Tibial artery (tissue), 4 donors: ENCODE measurements around the gene YWHAG.
A peak's percentile ranks its signal among the peaks of the same experiment; 100 is the strongest.

ENCODE experiments used
- DNase-seq, 2 donors: peaks; one replicate each; pipeline ENCODE4 v3.0.0-alpha.2; 2019
- H3K27ac ChIP-seq, 2 donors: fragments of 200-600 bp; sonication (generic) in 1 of 2; 1 replicate in 1 of 2; 2 replicates in 1 of 2; pipeline ENCODE4 v1.5.1; 2018 to 2019; ENCODE audit warnings: mild to moderate bottlenecking in 1 of 2
- H3K27me3 ChIP-seq, 2 donors: fragments of 200-600 bp; sonication (generic) in 1 of 2; one replicate each; pipeline versions ENCODE4 v1.5.1 to v1.6.0; 2016 to 2019
- H3K36me3 ChIP-seq, 3 donors: fragments of 200-600 bp; sonication (generic) in 2 of 3; one replicate each; pipeline ENCODE4 v1.5.1; 2016 to 2019; ENCODE audit warnings: mild to moderate bottlenecking in 2 of 3
- H3K4me1 ChIP-seq, 4 donors: fragments of 200-600 bp; sonication (generic) in 2 of 4; 1 replicate in 3 of 4; 2 replicates in 1 of 4; pipeline ENCODE4 v1.5.1; 2016 to 2019
- H3K4me3 ChIP-seq, 2 donors: fragments of 200-600 bp; sonication (generic) in 1 of 2; 1 replicate in 1 of 2; 2 replicates in 1 of 2; pipeline ENCODE4 v1.5.1; 2018 to 2019; ENCODE audit warnings: mild to moderate bottlenecking in 2 of 2
- H3K9me3 ChIP-seq, 3 donors: fragments of 200-600 bp; sonication (generic) in 1 of 3; one replicate each; pipeline ENCODE4 v1.5.1; 2016 to 2019
- intact Hi-C: fragments of 100-400 bp; cut with DNase I; formaldehyde crosslinking; loops from one replicate; pipeline ENCODE4 v1.15.0; 2023; ENCODE audit warnings: low total_unique reads
- TF ChIP-seq, protein P1 (sequence below), 2 experiments: fragments of 200-600 bp in 1 of 2; fragments of 450-650 bp in 1 of 2; IDR thresholded peaks; one replicate each; pipeline ENCODE4 v1.5.1; 2017 to 2019; ENCODE audit warnings: antibody characterized with exemption in 2 of 2, mild to moderate bottlenecking in 1 of 2, moderate library complexity in 1 of 2

The YWHAG gene

DNA sequence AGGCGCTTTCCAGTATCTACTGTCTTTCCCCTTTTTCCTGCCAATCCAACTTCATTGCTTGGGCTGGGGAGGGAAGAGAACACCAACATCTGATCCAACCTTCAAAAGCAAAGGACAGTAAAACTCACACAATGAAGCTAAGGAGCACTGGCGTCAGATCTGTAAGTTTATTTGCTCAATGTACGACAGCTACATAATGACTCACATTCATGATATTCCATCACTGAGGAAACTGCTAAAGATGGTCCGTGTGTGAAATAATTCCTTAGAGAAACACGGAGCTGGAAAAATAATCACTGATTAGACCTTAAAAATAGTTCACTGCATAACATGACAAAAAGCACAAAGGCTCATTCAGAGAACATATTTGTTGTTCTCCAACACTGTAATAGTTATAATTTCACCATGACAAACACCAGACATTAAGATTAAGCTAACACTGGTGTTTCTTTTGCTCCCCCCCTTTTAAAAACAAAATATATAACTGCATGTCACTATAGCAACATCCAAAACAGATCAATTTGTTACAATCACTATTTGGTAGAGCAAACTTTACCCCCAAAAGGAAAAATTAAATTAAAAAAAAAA, 32.1 kb downstream of the YWHAG start:
- no peaks in the 10 kb centered on the region for H3K9me3 ChIP-seq
- peaks cover 12 to 46% (median 30%) of the 10 kb centered on the region in 3 donors for H3K36me3 ChIP-seq
- no peak overlapping the region for H3K4me3 ChIP-seq
- no peaks in the 10 kb centered on the region for H3K27me3 ChIP-seq
- peak overlapping the region; percentile 3 to 7 for H3K27ac ChIP-seq
- TF ChIP-seq, protein P1, sequence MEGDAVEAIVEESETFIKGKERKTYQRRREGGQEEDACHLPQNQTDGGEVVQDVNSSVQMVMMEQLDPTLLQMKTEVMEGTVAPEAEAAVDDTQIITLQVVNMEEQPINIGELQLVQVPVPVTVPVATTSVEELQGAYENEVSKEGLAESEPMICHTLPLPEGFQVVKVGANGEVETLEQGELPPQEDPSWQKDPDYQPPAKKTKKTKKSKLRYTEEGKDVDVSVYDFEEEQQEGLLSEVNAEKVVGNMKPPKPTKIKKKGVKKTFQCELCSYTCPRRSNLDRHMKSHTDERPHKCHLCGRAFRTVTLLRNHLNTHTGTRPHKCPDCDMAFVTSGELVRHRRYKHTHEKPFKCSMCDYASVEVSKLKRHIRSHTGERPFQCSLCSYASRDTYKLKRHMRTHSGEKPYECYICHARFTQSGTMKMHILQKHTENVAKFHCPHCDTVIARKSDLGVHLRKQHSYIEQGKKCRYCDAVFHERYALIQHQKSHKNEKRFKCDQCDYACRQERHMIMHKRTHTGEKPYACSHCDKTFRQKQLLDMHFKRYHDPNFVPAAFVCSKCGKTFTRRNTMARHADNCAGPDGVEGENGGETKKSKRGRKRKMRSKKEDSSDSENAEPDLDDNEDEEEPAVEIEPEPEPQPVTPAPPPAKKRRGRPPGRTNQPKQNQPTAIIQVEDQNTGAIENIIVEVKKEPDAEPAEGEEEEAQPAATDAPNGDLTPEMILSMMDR (IDR thresholded peaks at IDR 0.05), result no peak
- H3K4me1 ChIP-seq, result peaks cover 0 to 64% (median 24%) of the 10 kb centered on the region in 4 donors
- intact Hi-C loops, result no loop called here
- no peak for DNase-seq

DNA sequence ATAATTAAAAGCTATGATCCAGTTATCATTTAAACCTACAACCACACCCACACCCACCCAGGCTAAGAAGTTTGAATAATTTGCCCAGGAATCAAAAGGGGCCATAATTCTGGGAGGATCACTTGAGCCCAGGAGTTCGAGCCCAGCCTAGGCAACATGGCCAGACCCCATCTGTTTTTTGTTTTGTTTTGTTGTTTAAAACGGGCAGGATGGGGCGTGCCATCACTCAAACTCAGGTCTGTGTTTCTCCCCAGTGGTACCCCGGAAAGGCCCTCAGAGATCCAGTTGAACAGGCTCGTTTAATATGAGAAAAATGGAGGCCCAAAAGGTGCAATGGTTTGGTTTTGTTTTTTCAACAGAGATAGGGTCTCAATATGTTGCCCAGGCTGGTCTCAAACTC, 33.0 kb downstream of the YWHAG start:
- no peak for DNase-seq
- no peaks in the 10 kb centered on the region for H3K27me3 ChIP-seq
- TF ChIP-seq, protein P1 (IDR thresholded peaks at IDR 0.05), result no peak
- H3K36me3 ChIP-seq, result peaks cover 12 to 46% (median 30%) of the 10 kb centered on the region in 3 donors
- no peaks in the 10 kb centered on the region for H3K9me3 ChIP-seq
- peaks cover 0 to 60% (median 27%) of the 10 kb centered on the region in 4 donors for H3K4me1 ChIP-seq
- intact Hi-C loops, result no loop called here
- peak overlapping the region in 1 of 2 donors; percentile 3 for H3K27ac ChIP-seq
- no peak overlapping the region for H3K4me3 ChIP-seq

GRCh38 chr7:76325092-76325491, 33.7 kb downstream of the YWHAG start:
- Histone ChIP-seq H3K27ac (peak overlapping the region; percentile 33 to 94), H3K4me3 (no peak overlapping the region)

GRCh38 chr7:76318488-76319353, 40.1 kb downstream of the YWHAG start:
- Histone ChIP-seq H3K27ac (peak overlapping the region; percentile 94 to 97), H3K27me3 (no peaks in the 10 kb centered on the region), H3K4me3 (peak overlapping the region; percentile 87 to 95), H3K36me3 (no peaks in the 10 kb centered on the region), H3K4me1 (peaks cover 0 to 50% (median 30%) of the 10 kb centered on the region in 4 donors), H3K9me3 (no peaks in the 10 kb centered on the region)
- intact Hi-C loops, result loop anchor here (1.0 kb wide), 1 partner anchor 24 kb away; no protein-coding TSS in a partner anchor
- TF ChIP-seq, protein P1 (IDR thresholded peaks at IDR 0.05), result peak; percentile 34 to 46
- DNase-seq, result peak; percentile 91 to 92

More at GRCh38 chr7:76325092-76325491, 33.7 kb downstream of the YWHAG start:
- intact Hi-C loops, result no loop called here
- no peak for DNase-seq
- TF ChIP-seq, protein P1 (IDR thresholded peaks at IDR 0.05), result no peak
- Histone ChIP-seq H3K36me3 (peaks cover 12 to 44% (median 30%) of the 10 kb centered on the region in 3 donors), H3K9me3 (no peaks in the 10 kb centered on the region), H3K27me3 (no peaks in the 10 kb centered on the region), H3K4me1 (peaks cover 0 to 57% (median 27%) of the 10 kb centered on the region in 4 donors)

DNA sequence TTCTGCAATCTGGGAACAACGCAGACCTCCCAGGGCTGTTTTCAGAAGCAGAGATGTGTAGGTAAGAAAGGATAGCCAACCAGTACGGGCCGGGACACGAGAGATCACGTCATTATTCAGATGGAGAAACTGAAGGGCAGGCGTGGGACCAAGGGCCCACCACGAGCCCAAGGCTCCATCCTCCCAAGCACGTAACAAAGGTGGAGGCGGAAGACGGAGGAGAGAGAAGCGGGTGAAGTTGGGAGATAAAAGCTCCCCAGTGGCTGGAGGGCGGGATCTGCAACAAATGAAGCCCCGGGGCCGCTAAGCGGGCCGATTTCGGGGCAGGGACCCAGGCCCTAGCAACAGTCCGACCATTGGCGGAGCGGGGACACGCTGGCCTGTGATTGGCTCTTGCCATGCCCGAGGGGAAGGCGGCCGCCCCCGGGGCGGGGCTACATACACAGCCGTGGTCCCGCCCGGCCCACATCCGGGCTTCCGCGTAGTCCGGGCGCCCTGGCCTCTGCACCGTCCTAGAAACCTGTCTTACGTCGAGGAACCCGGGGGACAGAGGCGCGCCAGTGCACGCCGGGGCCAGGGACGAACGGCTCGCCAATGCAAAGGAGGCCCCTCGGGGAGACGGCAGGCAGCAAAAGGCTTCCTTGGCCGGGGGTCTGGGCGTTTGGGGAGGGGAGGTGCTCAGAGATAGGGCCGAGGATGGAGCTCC, 40.9 kb downstream of the YWHAG start:
- peak overlapping the region; percentile 94 to 97 for H3K27ac ChIP-seq
- intact Hi-C loops, result loop anchor here (1.0 kb wide), 1 partner anchor 24 kb away; no protein-coding TSS in a partner anchor
- H3K4me3 ChIP-seq, result peak overlapping the region; percentile 87 to 95
- TF ChIP-seq, protein P1 (IDR thresholded peaks at IDR 0.05), result no peak
- H3K27me3 ChIP-seq, result no peaks in the 10 kb centered on the region
- H3K36me3 ChIP-seq, result no peaks in the 10 kb centered on the region
- H3K9me3 ChIP-seq, result no peaks in the 10 kb centered on the region
- DNase-seq, result peak; percentile 97 to 99
- peaks cover 0 to 47% (median 24%) of the 10 kb centered on the region in 4 donors for H3K4me1 ChIP-seq
